ENCODE results near the gene GADD45B. TPM values are rescaled to one million over a fixed set of nuclear protein-coding genes. Genes with fewer than 3 reads are reported as not detected.

The GADD45B gene
- total and polyA plus RNA-seq, 10 of the 15 experiments (the other 5 are each of a cell fraction or from before 2014, with no cell fraction given), result 2.4 to 180 (median 91.1) TPM

GRCh38 chr19:2477732-2478191 lies 1.8 kb downstream of the GADD45B start:
- peaks cover 12% of the 10 kb centered on the region for H3K4me1 ChIP-seq (ENCODE audit: control insufficient read depth, insufficient read depth, low read length)
- ChIA-PET SMC1A (ENCODE audit: uncharacterized antibody, unreplicated experiment) (interaction anchor here (0.7 to 10.5 kb wide), 13 partner anchors 8 to 157 kb away, joined by 3 to 143 read pairs (median 9); no protein-coding TSS in a partner anchor), CTCF (interaction anchor here (0.7 to 5.8 kb wide), 11 partner anchors 65 to 272 kb away, joined by 3 to 113 read pairs (median 6); no protein-coding TSS in a partner anchor), POLR2A (interaction anchor here (0.5 to 6.8 kb wide), 12 partner anchors 21 to 159 kb away, joined by 3 to 166 read pairs (median 12); partner anchors contain the start of gene LMNB2), RAD21 (ENCODE audit: unreplicated experiment) (interaction anchor here (0.7 to 6.5 kb wide), 22 partner anchors 21 to 312 kb away, joined by 3 to 221 read pairs (median 6); no protein-coding TSS in a partner anchor)
- under 1% methylated on average over 18 of the region's 21 CpGs for WGBS (ENCODE audit: insufficient coverage, insufficient replicate concordance, low lambda C conversion rate, missing lambda C conversion rate)
- ATAC-seq, result peak; percentile 22
- H3K79me2 ChIP-seq (ENCODE audit: control insufficient read depth, insufficient read depth, low read length), result peaks cover 44% of the 10 kb centered on the region
- H3K27me3 ChIP-seq (replicated peaks in 1 of 2; ENCODE audit: control insufficient read depth in 2 of 2, insufficient read depth in 2 of 2, low read length in 1 of 2), result no peaks in the 10 kb centered on the region
- H3K9me3 ChIP-seq (replicated peaks; ENCODE audit: control insufficient read depth, insufficient read depth, low read length), result peaks cover 3% of the 10 kb centered on the region; the same call in 1 of the 3 replicates
- peak overlapping the region; percentile 100 for H3K4me3 ChIP-seq
- H3K27ac ChIP-seq (ENCODE audit: control insufficient read depth, insufficient read depth), result peak overlapping the region; percentile 95
- no TSS peak for BruUV-seq (replicated peaks)
- no peak for DNase-seq (ENCODE audit: low read depth, low spot score)
- peak; percentile 52 for FAIRE-seq
- H3K9ac ChIP-seq (ENCODE audit: control insufficient read depth, insufficient read depth, low read length), result peak overlapping the region; percentile 96
- H4K20me1 ChIP-seq (ENCODE audit: control insufficient read depth, insufficient read depth), result peaks cover 12% of the 10 kb centered on the region; the same call in 1 of the 2 replicates
- peaks cover 2% of the 10 kb centered on the region in 2 experiments; a peak in 2 of 4 replicates for H3K36me3 ChIP-seq (ENCODE audit: control insufficient read depth in 2 of 2, insufficient read depth in 2 of 2, low read length in 1 of 2)
- intact Hi-C loops (cut with micrococcal nuclease; ENCODE audit: unreplicated experiment), result loop anchor here (2.0 kb wide), 1 partner anchor 75 kb away; no protein-coding TSS in a partner anchor
- H2AFZ ChIP-seq (ENCODE audit: control insufficient read depth, low read depth, low read length), result no peak overlapping the region
- in situ Hi-C loops (cut with MboI), result no loop called here
- peak overlapping the region; percentile 98 for H3K4me2 ChIP-seq (ENCODE audit: control insufficient read depth, insufficient read depth)
- TF ChIP-seq ZNF217 (IDR thresholded peaks at IDR 0.05), result no peak
- peak; percentile 63 for TF ChIP-seq BACH1 (IDR thresholded peaks at IDR 0.05; ENCODE audit: borderline replicate concordance)
- no peak for TF ChIP-seq NFXL1 (IDR thresholded peaks at IDR 0.05; ENCODE audit: borderline replicate concordance)
- no peak for TF ChIP-seq HDGF (IDR thresholded peaks at IDR 0.05)
- TF ChIP-seq RELA (IDR thresholded peaks at IDR 0.05; ENCODE audit: borderline replicate concordance, partially characterized antibody), result no peak
- no peak for TF ChIP-seq CHD4 (IDR thresholded peaks at IDR 0.05)
- no peak for TF ChIP-seq RAD51 (IDR thresholded peaks at IDR 0.05)
- peak; percentile 80 for TF ChIP-seq POLR2A (IDR thresholded peaks at IDR 0.05; ENCODE audit: low read depth, low read length)
- no peak for TF ChIP-seq ZBED1 (IDR thresholded peaks at IDR 0.05; ENCODE audit: borderline replicate concordance)
- no peak for TF ChIP-seq BCL11A (IDR thresholded peaks at IDR 0.05; ENCODE audit: low read depth, low read length)
- no peak for TF ChIP-seq CEBPB (IDR thresholded peaks at IDR 0.05; ENCODE audit: borderline replicate concordance in 1 of 2, low read depth in 2 of 2, low read length in 2 of 2)
- TF ChIP-seq, protein P1, sequence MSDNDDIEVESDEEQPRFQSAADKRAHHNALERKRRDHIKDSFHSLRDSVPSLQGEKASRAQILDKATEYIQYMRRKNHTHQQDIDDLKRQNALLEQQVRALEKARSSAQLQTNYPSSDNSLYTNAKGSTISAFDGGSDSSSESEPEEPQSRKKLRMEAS (IDR thresholded peaks at IDR 0.05; ENCODE audit: low read depth, low read length), result no peak; the same call in 1 of the 2 replicates
- peak; percentile 69; the same call in 1 of the 3 replicates for TF ChIP-seq POU2F2 (IDR thresholded peaks at IDR 0.05; ENCODE audit: borderline replicate concordance, low read depth, low read length)
- 0 out of 2 replicates have a peak, but pooled peaks have one; percentile 29 for TF ChIP-seq MXI1 (IDR thresholded peaks at IDR 0.05; ENCODE audit: low read depth, low read length)
- TF ChIP-seq, protein P2, sequence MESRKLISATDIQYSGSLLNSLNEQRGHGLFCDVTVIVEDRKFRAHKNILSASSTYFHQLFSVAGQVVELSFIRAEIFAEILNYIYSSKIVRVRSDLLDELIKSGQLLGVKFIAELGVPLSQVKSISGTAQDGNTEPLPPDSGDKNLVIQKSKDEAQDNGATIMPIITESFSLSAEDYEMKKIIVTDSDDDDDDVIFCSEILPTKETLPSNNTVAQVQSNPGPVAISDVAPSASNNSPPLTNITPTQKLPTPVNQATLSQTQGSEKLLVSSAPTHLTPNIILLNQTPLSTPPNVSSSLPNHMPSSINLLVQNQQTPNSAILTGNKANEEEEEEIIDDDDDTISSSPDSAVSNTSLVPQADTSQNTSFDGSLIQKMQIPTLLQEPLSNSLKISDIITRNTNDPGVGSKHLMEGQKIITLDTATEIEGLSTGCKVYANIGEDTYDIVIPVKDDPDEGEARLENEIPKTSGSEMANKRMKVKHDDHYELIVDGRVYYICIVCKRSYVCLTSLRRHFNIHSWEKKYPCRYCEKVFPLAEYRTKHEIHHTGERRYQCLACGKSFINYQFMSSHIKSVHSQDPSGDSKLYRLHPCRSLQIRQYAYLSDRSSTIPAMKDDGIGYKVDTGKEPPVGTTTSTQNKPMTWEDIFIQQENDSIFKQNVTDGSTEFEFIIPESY (IDR thresholded peaks at IDR 0.05), result no peak
- TF ChIP-seq SMARCA5 (IDR thresholded peaks at IDR 0.05), result no peak
- peak; percentile 67; the same call in 1 of the 2 replicates for TF ChIP-seq SMAD5 (IDR thresholded peaks at IDR 0.05; ENCODE audit: low read depth)
- no peak for TF ChIP-seq ASH2L (IDR thresholded peaks at IDR 0.05; ENCODE audit: borderline replicate concordance, low read depth)
- no peak for TF ChIP-seq YY1 (IDR thresholded peaks at IDR 0.05; ENCODE audit: low read depth, low read length)
- TF ChIP-seq ESRRA (IDR thresholded peaks at IDR 0.05; ENCODE audit: low read length), result no peak
- TF ChIP-seq PML (IDR thresholded peaks at IDR 0.05; ENCODE audit: low read length), result no peak
- no peak for TF ChIP-seq EGR1 (IDR thresholded peaks at IDR 0.05; ENCODE audit: borderline replicate concordance in 1 of 2, low read depth in 2 of 2, low read length in 2 of 2)
- TF ChIP-seq HCFC1 (IDR thresholded peaks at IDR 0.05; ENCODE audit: low read length), result no peak
- TF ChIP-seq TARDBP (IDR thresholded peaks at IDR 0.05; ENCODE audit: borderline replicate concordance), result no peak
- TF ChIP-seq KLF5 (IDR thresholded peaks at IDR 0.05; ENCODE audit: partially characterized antibody), result no peak
- TF ChIP-seq DPF2 (IDR thresholded peaks at IDR 0.05), result no peak
- no peak for TF ChIP-seq STAT3 (IDR thresholded peaks at IDR 0.05; ENCODE audit: low read depth, low read length)
- no peak for TF ChIP-seq CREB1 (IDR thresholded peaks at IDR 0.05; ENCODE audit: low read depth)
